Erythroblast (primary cell): ENCODE data around the gene NEK11.

Experiments
- GATA1 ChIP-seq: IDR thresholded peaks from 2 replicates; pipeline ENCODE4 v1.6.1; 2011; ENCODE audit warnings: low read depth, mild to moderate bottlenecking, control low read depth, low read length, moderate library complexity
- POLR2A ChIP-seq: IDR thresholded peaks from 2 replicates; pipeline ENCODE4 v1.6.1; 2011; ENCODE audit warnings: mild to moderate bottlenecking, low read length

DNA sequence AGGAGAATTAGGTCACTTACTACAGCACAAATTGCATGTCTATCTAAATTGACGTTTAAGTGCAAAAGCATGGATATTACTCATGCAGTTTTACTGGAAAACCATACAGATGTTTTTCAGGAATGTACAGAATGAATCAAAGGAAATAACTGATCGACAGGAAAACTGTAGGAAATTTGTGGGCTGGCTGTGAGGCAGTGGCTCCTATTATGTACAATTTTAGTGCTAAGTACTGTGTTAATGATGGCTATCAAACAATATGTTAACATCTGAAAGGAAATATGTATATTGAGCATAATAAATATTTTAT, 361.8 kb downstream of the NEK11 start:
- no peak for TF ChIP-seq POLR2A
- no peak for TF ChIP-seq GATA1
